Aorta (tissue), 5 donors: ENCODE data around the gene NR6A1. TPM values are rescaled to one million over a fixed set of nuclear protein-coding genes. Genes with fewer than 3 reads are reported as not detected.

Experiments used
- ATAC-seq: fragments of 200-7000 bp; cut with Tn5 transposase; one replicate; pipeline ENCODE4 v1.9.1; 2022; ENCODE audit warnings: moderate library complexity; ENCODE audit not compliant: low FRiP score
- DNase-seq, 2 donors: peaks; one replicate each; pipeline ENCODE4 v3.0.0-alpha.2; 2020
- H3K27ac ChIP-seq, 2 donors: one replicate each; pipeline ENCODE4 v1.5.1; 2013; ENCODE audit warnings: low read length in 2 of 2, mild to moderate bottlenecking in 2 of 2, moderate library complexity in 2 of 2, control low read depth in 1 of 2, inconsistent platforms in 1 of 2, low read depth in 1 of 2
- H3K27me3 ChIP-seq, 2 donors: one replicate each; pipeline ENCODE4 v1.6.1; 2013; ENCODE audit warnings: control low read depth in 1 of 2, low read length in 1 of 2, mild to moderate bottlenecking in 1 of 2, moderate library complexity in 1 of 2; ENCODE audit not compliant: insufficient read depth in 2 of 2, control insufficient read depth in 1 of 2
- H3K36me3 ChIP-seq, 2 donors: one replicate each; pipeline ENCODE4 v1.6.1; 2013; ENCODE audit warnings: control low read depth in 1 of 2, low read length in 1 of 2, mild to moderate bottlenecking in 1 of 2; ENCODE audit not compliant: insufficient read depth in 2 of 2, control insufficient read depth in 1 of 2
- H3K4me1 ChIP-seq, 2 donors: one replicate each; pipeline ENCODE4 v1.6.1; 2013; ENCODE audit warnings: low read length in 2 of 2, control low read depth in 1 of 2, mild to moderate bottlenecking in 1 of 2, moderate library complexity in 1 of 2; ENCODE audit not compliant: insufficient read depth in 2 of 2, control insufficient read depth in 1 of 2
- H3K4me3 ChIP-seq, 2 donors: one replicate each; pipeline ENCODE4 v1.5.1; 2013; ENCODE audit warnings: low read length in 2 of 2, control low read depth in 1 of 2, mild to moderate bottlenecking in 1 of 2
- H3K9me3 ChIP-seq: one replicate; pipeline ENCODE4 v1.6.1; 2013; ENCODE audit warnings: mild to moderate bottlenecking, low read length; ENCODE audit not compliant: control insufficient read depth
- WGBS, 2 donors: extraction: QIAGEN DNeasy Blood & Tissue Kit; methylation state at CpG; one replicate each; pipeline ENCODE4 v1.1.7; 2013; 5-methylcytosine and 5-hydroxymethylcytosine counted together
- intact Hi-C, 2 donors: fragments of 100-400 bp; cut with DNase I; formaldehyde crosslinking; loops; one replicate each; pipeline versions ENCODE4 v1.14.2 to v1.15.0; 2022
- polyA plus RNA-seq, 2 donors: library from polyadenylated mRNA; stranded (reverse); fragments of 200-250 nt; gene quantifications; one replicate each; pipeline ENCODE4 v1.2.3, GENCODE V29; 2013
- total RNA-seq, 2 donors: library from RNA; stranded (reverse); fragmentation: NEBNext Ultra II Directional; extraction: Animal tissue kit (Norgen Biotek cat#: 25700); gene quantifications; one replicate each; pipeline ENCODE4 v1.2.1, GENCODE V29; 2021
- donor health status: healthy with polysubstance abuse.
- donor health status: Bipolar disorder and iron deficiency.
- donor health status: DM: no; HTN: no; CAD: no.
- donor health status: DM: no; HTN: no; CAD: no.
- donor health status: DM: yes; HTN: yes; CAD: no.

NR6A1 gene
- total and polyA plus RNA-seq, 4 donors: 0.26 to 1.6 (median 0.46) TPM

DNA sequence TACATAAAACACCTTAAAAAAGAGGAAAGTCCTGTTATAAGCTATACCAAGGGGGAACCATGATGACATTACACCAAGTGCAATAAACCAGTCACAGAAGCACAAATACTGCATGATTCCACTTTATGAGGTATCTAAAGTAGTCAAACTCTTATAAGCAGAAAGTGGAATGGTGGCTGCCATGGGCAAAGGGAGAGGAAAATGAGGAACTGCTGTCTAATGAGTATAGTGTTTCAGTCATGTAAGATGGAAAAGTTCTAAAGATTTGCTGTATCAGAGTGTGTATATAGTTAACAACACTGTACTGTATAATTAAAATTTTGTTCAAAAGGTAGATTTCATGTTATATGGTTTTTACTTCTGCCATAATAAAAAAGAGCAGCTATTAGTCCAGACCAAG is 229.3 kb downstream of the NR6A1 start:
- intact Hi-C loops: no loop called here

DNA sequence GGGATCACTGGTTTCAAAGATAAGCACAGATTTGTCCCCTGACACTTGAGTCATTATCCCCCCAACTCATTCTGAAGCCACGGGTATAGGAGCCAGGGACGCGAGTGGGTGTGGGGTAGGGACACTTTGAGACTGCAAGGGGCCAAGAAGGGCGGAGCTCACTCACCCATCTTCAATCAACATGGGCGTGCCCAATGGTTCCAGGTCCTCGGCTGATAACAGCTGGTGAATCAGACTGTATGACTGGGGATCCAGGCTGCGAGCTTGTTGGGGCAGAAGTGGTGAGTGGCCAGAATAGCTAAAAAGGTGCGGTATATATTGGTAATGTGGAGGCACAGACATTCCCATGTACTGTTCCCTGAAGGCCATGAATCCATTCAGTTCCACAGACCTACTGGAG is 233.2 kb downstream of the NR6A1 start:
- ATAC-seq (no peak), DNase-seq (no peak)
- no peak overlapping the region for H3K4me3 ChIP-seq
- intact Hi-C loops: loop anchor here in 1 of 2 donors (5.0 kb wide), 1 partner anchor 996 kb away; no protein-coding TSS in a partner anchor
- no peaks in the 10 kb centered on the region for H3K27me3 ChIP-seq
- WGBS, 2 donors: 94 to 97% methylated on average over 8 of the region's 8 CpGs
- H3K27ac ChIP-seq: no peak overlapping the region
- no peaks in the 10 kb centered on the region for H3K36me3 ChIP-seq
- no peaks in the 10 kb centered on the region for H3K4me1 ChIP-seq
- no peaks in the 10 kb centered on the region for H3K9me3 ChIP-seq

More for the DNA sequence above, 229.3 kb downstream of the NR6A1 start:
- H3K36me3 ChIP-seq: no peaks in the 10 kb centered on the region
- H3K4me3 ChIP-seq: no peak overlapping the region
- ATAC-seq (no peak), DNase-seq (no peak)
- no peaks in the 10 kb centered on the region for H3K27me3 ChIP-seq
- no peaks in the 10 kb centered on the region for H3K9me3 ChIP-seq
- H3K27ac ChIP-seq: no peak overlapping the region
- H3K4me1 ChIP-seq: no peaks in the 10 kb centered on the region

DNA sequence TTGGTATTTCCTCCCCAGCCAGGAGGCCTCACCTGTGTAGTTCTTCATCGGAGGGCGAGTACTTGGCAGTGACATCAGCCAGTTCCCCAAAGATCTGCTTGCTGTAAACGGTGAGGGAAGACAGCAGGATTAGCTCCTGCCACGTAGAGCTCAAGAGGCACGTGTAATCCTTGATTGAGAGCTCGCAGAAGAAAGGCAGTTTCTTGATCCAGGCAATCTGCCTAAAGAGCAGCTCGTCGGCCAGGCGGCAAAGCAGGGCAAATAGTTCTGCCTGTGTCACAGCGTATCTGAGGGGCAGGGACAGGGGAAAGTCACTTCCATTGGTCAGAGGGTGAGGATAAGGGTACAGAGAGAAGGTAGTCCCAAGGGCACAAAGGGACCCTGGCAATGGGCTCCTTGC is 235.3 kb downstream of the NR6A1 start:
- no peak overlapping the region for H3K27ac ChIP-seq
- H3K27me3 ChIP-seq: no peaks in the 10 kb centered on the region
- H3K9me3 ChIP-seq: no peaks in the 10 kb centered on the region
- intact Hi-C loops: loop anchor here in 1 of 2 donors (5.0 kb wide), 1 partner anchor 994 kb away; no protein-coding TSS in a partner anchor
- H3K4me1 ChIP-seq: no peaks in the 10 kb centered on the region
- ATAC-seq: no peak
- no peaks in the 10 kb centered on the region for H3K36me3 ChIP-seq
- 86 to 89% methylated on average over 10 of the region's 10 CpGs for WGBS, 2 donors
- no peak overlapping the region for H3K4me3 ChIP-seq
- DNase-seq: no peak

DNA sequence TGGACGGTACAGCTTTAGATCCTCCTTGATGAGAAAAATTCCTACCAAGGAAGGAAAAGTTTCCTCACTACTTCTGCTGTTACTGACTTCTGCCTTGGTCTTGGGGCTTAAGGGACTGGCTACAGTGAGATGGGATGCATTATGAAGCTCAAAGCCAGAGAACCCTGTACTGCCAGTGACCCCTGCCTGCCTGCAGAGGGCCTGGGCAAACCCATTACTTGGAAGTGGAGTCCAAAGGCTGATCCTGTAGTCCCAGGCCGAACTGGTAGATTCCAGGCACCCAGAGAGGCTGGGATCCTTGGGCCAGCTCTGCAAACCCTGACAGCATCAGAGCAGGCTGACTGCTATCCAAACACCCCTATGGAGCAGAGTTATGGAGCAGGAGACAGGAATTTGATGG is 238.2 kb downstream of the NR6A1 start:
- no peak for DNase-seq
- intact Hi-C loops: no loop called here
- 76 to 80% methylated on average over 2 of the region's 2 CpGs for WGBS, 2 donors
- Histone ChIP-seq H3K27me3 (no peaks in the 10 kb centered on the region), H3K4me3 (no peak overlapping the region), H3K27ac (no peak overlapping the region), H3K4me1 (no peaks in the 10 kb centered on the region), H3K9me3 (no peaks in the 10 kb centered on the region), H3K36me3 (no peaks in the 10 kb centered on the region)
- ATAC-seq: no peak

DNA sequence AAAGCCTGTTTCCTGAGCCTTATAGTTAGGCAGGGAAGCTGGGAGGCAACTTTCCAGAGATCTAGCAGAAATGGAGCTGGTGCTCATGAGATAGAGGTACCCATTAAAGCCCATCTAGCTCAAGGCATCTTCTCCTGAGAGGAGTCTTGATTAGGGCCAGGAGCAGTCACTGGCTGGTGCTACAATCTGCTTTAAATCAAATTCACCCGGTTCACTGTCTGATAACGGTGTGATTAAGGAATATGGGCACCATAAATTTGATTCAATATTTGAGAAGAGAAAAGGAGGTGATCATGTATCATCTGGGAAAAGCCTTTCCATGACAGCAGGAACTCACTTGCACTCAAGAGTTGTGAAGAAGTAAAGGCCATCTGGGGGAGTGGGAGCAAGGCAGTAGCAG is 240.0 kb downstream of the NR6A1 start:
- ATAC-seq (no peak), DNase-seq (no peak)
- Histone ChIP-seq H3K27me3 (no peaks in the 10 kb centered on the region), H3K4me3 (no peak overlapping the region), H3K9me3 (no peaks in the 10 kb centered on the region), H3K27ac (no peak overlapping the region), H3K36me3 (no peaks in the 10 kb centered on the region), H3K4me1 (no peaks in the 10 kb centered on the region)
- intact Hi-C loops: no loop called here
- WGBS, 2 donors: 84 to 86% methylated on average over 2 of the region's 2 CpGs

DNA sequence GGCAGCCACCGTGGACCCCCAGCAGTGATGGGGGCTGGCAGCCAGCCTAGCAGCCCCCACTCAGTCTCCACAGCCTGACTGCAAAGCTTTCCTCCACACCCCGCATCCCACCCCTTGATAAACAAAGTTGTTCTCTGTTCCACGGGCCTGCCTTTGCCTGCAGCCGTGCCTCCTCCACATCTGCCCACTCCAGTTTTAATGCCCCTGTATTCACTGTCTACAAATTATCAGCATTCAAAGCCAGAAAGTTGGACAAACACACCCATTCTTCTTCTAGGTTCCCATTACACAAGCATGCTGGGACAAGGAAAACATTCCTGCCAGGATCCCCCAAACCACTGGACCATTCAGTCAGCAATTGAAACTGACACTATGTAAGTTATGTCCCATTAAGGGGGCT is 240.9 kb downstream of the NR6A1 start:
- no peaks in the 10 kb centered on the region for H3K4me1 ChIP-seq
- H3K27me3 ChIP-seq: no peaks in the 10 kb centered on the region
- H3K27ac ChIP-seq: no peak overlapping the region
- ATAC-seq (no peak), DNase-seq (no peak)
- 49 to 59% methylated on average over 4 of the region's 4 CpGs for whole genome bisulfite sequencing, 2 donors
- no peaks in the 10 kb centered on the region for H3K36me3 ChIP-seq
- H3K9me3 ChIP-seq: no peaks in the 10 kb centered on the region
- H3K4me3 ChIP-seq: no peak overlapping the region
- intact Hi-C loops: no loop called here

DNA sequence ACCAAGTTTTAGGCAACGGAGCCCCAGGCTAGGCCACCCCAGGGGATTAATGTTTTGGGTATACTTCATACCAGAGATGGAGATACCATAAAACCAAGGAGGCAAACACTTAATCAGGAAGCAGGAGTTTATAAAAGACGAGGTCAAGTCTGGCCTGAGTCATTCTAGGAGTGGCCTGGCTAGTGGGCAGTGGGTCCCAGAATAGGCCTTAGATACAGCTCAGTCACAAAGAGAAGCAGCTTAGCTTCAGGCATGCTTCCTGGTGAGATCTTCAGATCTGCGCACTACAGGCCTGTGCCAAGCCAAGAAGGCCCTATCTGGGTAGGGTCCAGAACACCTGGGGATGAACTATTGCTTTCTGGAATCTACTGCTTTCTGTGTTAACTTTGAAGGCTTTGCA is 243.3 kb downstream of the NR6A1 start:
- Histone ChIP-seq H3K36me3 (no peaks in the 10 kb centered on the region), H3K27ac (no peak overlapping the region), H3K9me3 (no peaks in the 10 kb centered on the region), H3K27me3 (no peaks in the 10 kb centered on the region), H3K4me1 (no peaks in the 10 kb centered on the region), H3K4me3 (no peak overlapping the region)
- WGBS, 2 donors: 71 to 79% methylated on average over 3 of the region's 3 CpGs
- no peak for DNase-seq
- intact Hi-C loops: no loop called here
- no peak for ATAC-seq

DNA sequence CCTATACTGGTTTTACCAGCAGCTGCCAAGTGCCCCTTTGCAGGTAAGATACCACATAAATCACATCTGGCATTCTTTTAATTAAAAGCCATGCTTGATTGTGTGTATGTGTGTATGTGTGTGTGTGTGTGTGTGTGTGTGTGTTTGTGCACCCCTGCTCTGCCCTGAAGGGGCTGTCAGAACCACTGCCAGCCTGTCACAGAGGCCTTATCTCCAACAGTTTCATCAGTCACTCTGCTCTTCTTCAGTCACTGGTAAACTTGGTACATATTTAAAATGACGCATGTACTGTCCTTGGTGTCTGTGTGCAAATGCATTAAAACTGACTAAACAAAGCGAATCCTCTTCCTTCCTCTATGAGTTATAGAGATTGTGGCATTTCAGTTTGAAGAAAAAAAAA is 244.9 kb downstream of the NR6A1 start:
- no peaks in the 10 kb centered on the region for H3K4me1 ChIP-seq
- intact Hi-C loops: no loop called here
- no peaks in the 10 kb centered on the region for H3K36me3 ChIP-seq
- no peak overlapping the region for H3K4me3 ChIP-seq
- DNase-seq (no peak), ATAC-seq (no peak)
- 90 to 94% methylated on average over 2 of the region's 2 CpGs for WGBS, 2 donors
- H3K27ac ChIP-seq: no peak overlapping the region
- no peaks in the 10 kb centered on the region for H3K9me3 ChIP-seq
- no peaks in the 10 kb centered on the region for H3K27me3 ChIP-seq

DNA sequence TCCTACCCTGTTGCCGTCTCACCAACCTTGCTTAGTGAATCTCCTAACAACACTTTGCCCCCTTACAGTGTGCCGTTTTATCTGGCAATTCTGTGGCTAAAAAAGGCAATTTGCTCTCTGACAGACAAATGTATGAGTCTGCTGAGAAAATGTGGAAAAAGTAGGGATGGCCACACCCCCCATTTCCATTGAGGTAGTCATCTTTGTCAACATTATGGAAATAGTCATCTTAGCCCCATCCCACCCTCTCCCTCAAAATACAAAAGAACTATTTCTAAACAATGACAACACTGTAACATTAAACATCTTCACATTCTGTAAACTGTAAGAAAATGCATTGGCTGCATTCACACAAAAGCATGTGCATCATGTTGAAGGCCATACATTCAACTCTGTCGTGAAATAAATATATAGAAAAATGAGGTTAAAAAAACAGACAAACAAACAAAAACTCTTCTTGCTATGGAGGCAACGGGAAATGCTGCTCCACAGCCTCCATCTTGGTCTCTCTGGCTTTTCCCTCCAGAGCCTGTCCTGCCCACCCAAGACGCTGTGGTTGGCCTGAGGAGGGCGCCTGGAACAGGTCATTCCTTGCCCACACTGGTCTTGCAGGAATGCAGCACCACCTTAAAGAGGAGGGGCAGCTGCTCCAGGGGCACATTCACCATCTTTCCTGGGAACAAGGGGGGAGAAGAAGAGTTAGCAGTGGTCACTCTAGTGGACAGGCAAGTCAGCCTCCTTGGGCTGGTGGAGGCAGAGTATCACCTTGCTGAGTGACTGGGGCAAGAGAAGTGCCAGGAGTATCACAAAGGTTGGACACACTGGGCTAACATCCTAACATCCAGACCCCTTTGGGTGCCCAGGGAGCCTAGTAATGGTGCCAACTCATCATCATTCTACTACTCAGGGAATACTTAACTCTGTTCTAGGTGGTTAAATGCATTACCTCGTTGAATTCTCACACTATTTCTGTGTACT is 248.7 kb downstream of the NR6A1 start:
- Histone ChIP-seq H3K27ac (no peak overlapping the region), H3K36me3 (no peaks in the 10 kb centered on the region), H3K9me3 (no peaks in the 10 kb centered on the region), H3K4me1 (no peaks in the 10 kb centered on the region), H3K4me3 (no peak overlapping the region), H3K27me3 (no peaks in the 10 kb centered on the region)
- intact Hi-C loops: no loop called here
- DNase-seq: no peak
- 74 to 77% methylated on average over 7 of the region's 7 CpGs for WGBS, 2 donors
- no peak for ATAC-seq
